ENCODE data around the gene MROH7.
A peak's percentile ranks its signal among the peaks of the same experiment; 100 is the strongest.

MROH7 gene

GRCh38 chr1:54695764-54696163 lies 54.2 kb downstream of the MROH7 start:
- no peak for DNase-seq (ENCODE audit: low read depth in 3 of 3, low spot score in 1 of 3)

GRCh38 chr1:54696262-54696661 lies 54.7 kb downstream of the MROH7 start:
- DNase-seq (ENCODE audit: low read depth in 3 of 3, low spot score in 1 of 3), result no peak

GRCh38 chr1:54697896-54698295 lies 56.3 kb downstream of the MROH7 start:
- no peak for DNase-seq (ENCODE audit: low read depth in 3 of 3, low spot score in 1 of 3)

GRCh38 chr1:54698346-54698745 lies 56.8 kb downstream of the MROH7 start:
- no peak for DNase-seq (ENCODE audit: low read depth in 3 of 3, low spot score in 1 of 3)

- no peak for DNase-seq (ENCODE audit: low read depth in 3 of 3, low spot score in 1 of 3)
Observed at GRCh38 chr1:54699936-54700525, 58.4 kb downstream of the MROH7 start.

GRCh38 chr1:54701066-54701465 lies 59.5 kb downstream of the MROH7 start:
- no peak for DNase-seq (ENCODE audit: low read depth in 3 of 3, low spot score in 1 of 3)

- DNase-seq (ENCODE audit: low read depth in 3 of 3, low spot score in 1 of 3), result no peak
Observed at GRCh38 chr1:54701996-54702395, 60.4 kb downstream of the MROH7 start.

- no peak for DNase-seq (ENCODE audit: low read depth in 3 of 3, low spot score in 1 of 3)
Observed at GRCh38 chr1:54703471-54703870, 61.9 kb downstream of the MROH7 start.

GRCh38 chr1:54705153-54705552 lies 63.6 kb downstream of the MROH7 start:
- DNase-seq (ENCODE audit: low read depth in 3 of 3, low spot score in 1 of 3), result no peak

- DNase-seq (ENCODE audit: low read depth in 3 of 3, low spot score in 1 of 3), result no peak
Observed at GRCh38 chr1:54706419-54706818, 64.8 kb downstream of the MROH7 start.

- no peak for DNase-seq (ENCODE audit: low read depth in 3 of 3, low spot score in 1 of 3)
Observed at GRCh38 chr1:54708385-54708784, 66.8 kb downstream of the MROH7 start.

- no peak for DNase-seq (ENCODE audit: low read depth in 3 of 3, low spot score in 1 of 3)
Observed at GRCh38 chr1:54709547-54710292, 68.1 kb downstream of the MROH7 start.

- no peak for DNase-seq (ENCODE audit: low read depth in 3 of 3, low spot score in 1 of 3)
Observed at GRCh38 chr1:54710434-54710833, 68.8 kb downstream of the MROH7 start.

GRCh38 chr1:54710841-54711240 lies 69.3 kb downstream of the MROH7 start:
- DNase-seq (ENCODE audit: low read depth in 3 of 3, low spot score in 1 of 3), result no peak

GRCh38 chr1:54711536-54711935 lies 70.0 kb downstream of the MROH7 start:
- DNase-seq (ENCODE audit: low read depth in 3 of 3, low spot score in 1 of 3), result no peak

GRCh38 chr1:54714881-54715492 lies 73.4 kb downstream of the MROH7 start:
- DNase-seq (ENCODE audit: low read depth in 3 of 3, low spot score in 1 of 3), result no peak

- DNase-seq (ENCODE audit: low read depth in 3 of 3, low spot score in 1 of 3), result peak; percentile 26 to 86 (median 67)
Observed at GRCh38 chr1:54715493-54716298, 74.1 kb downstream of the MROH7 start, which contains the start of gene TTC4. TTC4 (plus strand) TSS chr1:54715861; CDS start chr1:54715909, 48 bp downstream.

- no peak for DNase-seq (ENCODE audit: low read depth in 3 of 3, low spot score in 1 of 3)
Observed at GRCh38 chr1:54716299-54717047, 74.9 kb downstream of the MROH7 start.

GRCh38 chr1:54721719-54722118 lies 80.1 kb downstream of the MROH7 start:
- DNase-seq (ENCODE audit: low read depth in 3 of 3, low spot score in 1 of 3), result no peak

GRCh38 chr1:54723985-54724384 lies 82.4 kb downstream of the MROH7 start:
- DNase-seq (ENCODE audit: low read depth in 3 of 3, low spot score in 1 of 3), result no peak

GRCh38 chr1:54724771-54725170 lies 83.2 kb downstream of the MROH7 start:
- DNase-seq (ENCODE audit: low read depth in 3 of 3, low spot score in 1 of 3), result no peak
